Measurements from ENCODE around the gene RNF208.

DNA sequence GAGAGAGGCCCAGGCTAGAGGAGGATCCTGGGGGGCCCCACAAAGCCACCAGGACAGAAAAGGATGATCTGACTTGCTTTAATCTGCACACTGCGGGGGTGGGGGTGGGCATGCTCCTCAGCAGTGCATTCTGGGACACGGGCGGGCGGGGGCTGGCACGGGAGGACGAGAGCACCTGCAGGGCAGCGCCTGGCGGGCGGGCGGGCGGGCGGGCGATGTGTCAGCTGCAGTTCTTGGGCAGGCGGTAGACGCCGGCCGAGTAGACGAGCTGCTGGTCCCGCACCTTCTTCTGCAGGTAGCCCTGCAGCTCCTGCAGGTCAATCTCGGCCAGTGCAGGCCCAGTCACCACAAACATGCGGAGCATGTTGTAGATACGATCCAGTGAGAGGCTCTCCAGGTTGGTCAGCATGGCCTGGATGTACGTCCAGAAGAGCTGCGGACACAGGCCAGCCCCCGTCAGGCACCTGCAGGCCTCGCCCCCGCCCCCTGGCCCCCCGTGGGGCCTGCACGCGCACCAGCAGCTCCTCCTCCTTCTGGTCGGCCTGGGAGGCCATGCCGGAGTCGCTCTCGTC, 47.2 kb downstream of the RNF208 start:
- TF ChIP-seq, protein P1, sequence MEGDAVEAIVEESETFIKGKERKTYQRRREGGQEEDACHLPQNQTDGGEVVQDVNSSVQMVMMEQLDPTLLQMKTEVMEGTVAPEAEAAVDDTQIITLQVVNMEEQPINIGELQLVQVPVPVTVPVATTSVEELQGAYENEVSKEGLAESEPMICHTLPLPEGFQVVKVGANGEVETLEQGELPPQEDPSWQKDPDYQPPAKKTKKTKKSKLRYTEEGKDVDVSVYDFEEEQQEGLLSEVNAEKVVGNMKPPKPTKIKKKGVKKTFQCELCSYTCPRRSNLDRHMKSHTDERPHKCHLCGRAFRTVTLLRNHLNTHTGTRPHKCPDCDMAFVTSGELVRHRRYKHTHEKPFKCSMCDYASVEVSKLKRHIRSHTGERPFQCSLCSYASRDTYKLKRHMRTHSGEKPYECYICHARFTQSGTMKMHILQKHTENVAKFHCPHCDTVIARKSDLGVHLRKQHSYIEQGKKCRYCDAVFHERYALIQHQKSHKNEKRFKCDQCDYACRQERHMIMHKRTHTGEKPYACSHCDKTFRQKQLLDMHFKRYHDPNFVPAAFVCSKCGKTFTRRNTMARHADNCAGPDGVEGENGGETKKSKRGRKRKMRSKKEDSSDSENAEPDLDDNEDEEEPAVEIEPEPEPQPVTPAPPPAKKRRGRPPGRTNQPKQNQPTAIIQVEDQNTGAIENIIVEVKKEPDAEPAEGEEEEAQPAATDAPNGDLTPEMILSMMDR (conservative IDR thresholded peaks at IDR 0.05; ENCODE audit: low read depth in 2 of 2): no peak
- TF ChIP-seq NANOG (IDR thresholded peaks at IDR 0.05; ENCODE audit: borderline replicate concordance): no peak
- no peak for TF ChIP-seq JUNB (IDR thresholded peaks at IDR 0.05; ENCODE audit: unreplicated experiment)
- no peak for TF ChIP-seq EZH2 (IDR thresholded peaks at IDR 0.05; ENCODE audit: low read depth, unreplicated experiment)
- no peak for TF ChIP-seq EZH2phosphoT487 (IDR thresholded peaks at IDR 0.05; ENCODE audit: unreplicated experiment)
- TF ChIP-seq, protein P2, sequence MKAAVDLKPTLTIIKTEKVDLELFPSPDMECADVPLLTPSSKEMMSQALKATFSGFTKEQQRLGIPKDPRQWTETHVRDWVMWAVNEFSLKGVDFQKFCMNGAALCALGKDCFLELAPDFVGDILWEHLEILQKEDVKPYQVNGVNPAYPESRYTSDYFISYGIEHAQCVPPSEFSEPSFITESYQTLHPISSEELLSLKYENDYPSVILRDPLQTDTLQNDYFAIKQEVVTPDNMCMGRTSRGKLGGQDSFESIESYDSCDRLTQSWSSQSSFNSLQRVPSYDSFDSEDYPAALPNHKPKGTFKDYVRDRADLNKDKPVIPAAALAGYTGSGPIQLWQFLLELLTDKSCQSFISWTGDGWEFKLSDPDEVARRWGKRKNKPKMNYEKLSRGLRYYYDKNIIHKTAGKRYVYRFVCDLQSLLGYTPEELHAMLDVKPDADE (IDR thresholded peaks at IDR 0.05): no peak
- TF ChIP-seq STAT1 (IDR thresholded peaks at IDR 0.05; ENCODE audit: unreplicated experiment): no peak
- no peak for TF ChIP-seq POLR2AphosphoS5 (IDR thresholded peaks at IDR 0.05; ENCODE audit: low read depth)
- no peak for TF ChIP-seq CREB1 (CRISPR knock-in tag; IDR thresholded peaks at IDR 0.05; ENCODE audit: low read depth)

Measured in GM23338 (cell line).